Activated CD8-positive, alpha-beta T cell treated with anti-CD3 and anti-CD28 coated beads for 36 hours (primary cell): Measurements from ENCODE around the gene CLASRP. TPM values are rescaled to one million over a fixed set of nuclear protein-coding genes. Genes with fewer than 3 reads are reported as not detected.

Experiments used
- ATAC-seq: fragments of 200-7000 bp; cut with Tn5 transposase; one replicate; pipeline ENCODE4 v1.10.0; 2021; ENCODE audit warnings: mild to moderate bottlenecking, moderate library complexity
- CTCF ChIA-PET: fragments of 350-600 bp; sonication (Branson Sonifier 250); formaldehyde crosslinking; loops from one replicate; lab custom pipeline; 2021; ENCODE audit warnings: antibody characterized with exemption; lab: Charles Lee
- POLR2A ChIA-PET: fragments of 350-600 bp; sonication (Branson Sonifier 250); formaldehyde crosslinking; loops from one replicate; lab custom pipeline; 2021; ENCODE audit warnings: antibody characterized with exemption; lab: Charles Lee
- DNase-seq: peaks from one replicate; pipeline ENCODE4 v3.0.0-alpha.2; 2020
- H3K27ac Mint-ChIP-seq: one replicate; pipeline ENCODE4 v1.8.0; 2021; ENCODE audit warnings: mild to moderate bottlenecking, mixed read lengths
- H3K27me3 Mint-ChIP-seq: one replicate; pipeline ENCODE4 v1.8.0; 2021; ENCODE audit warnings: mixed read lengths
- H3K36me3 Mint-ChIP-seq: one replicate; pipeline ENCODE4 v1.8.0; 2021; ENCODE audit warnings: low read depth, mixed read lengths
- H3K4me1 Mint-ChIP-seq: one replicate; pipeline ENCODE4 v1.8.0; 2021; ENCODE audit warnings: low read depth, mixed read lengths
- H3K4me3 Mint-ChIP-seq: one replicate; pipeline ENCODE4 v1.8.0; 2021; ENCODE audit warnings: mild to moderate bottlenecking, moderate library complexity, mixed read lengths
- H3K9me3 Mint-ChIP-seq: one replicate; pipeline ENCODE4 v1.8.0; 2021; ENCODE audit warnings: mixed read lengths
- CTCF ChIP-seq: fragments of 200-600 bp; IDR thresholded peaks from one replicate; pipeline ENCODE4 v1.8.0; 2022; ENCODE audit warnings: antibody characterized with exemption, mild to moderate bottlenecking
- intact Hi-C: fragments of 100-400 bp; cut with micrococcal nuclease; formaldehyde crosslinking; loops from one replicate; pipeline ENCODE4 v1.10.0; 2022
- total RNA-seq, 2 experiments: library from RNA; stranded (reverse); gene quantifications; one replicate each; pipeline ENCODE4 v1.2.3, GENCODE V29; 2021

The CLASRP gene
- total RNA-seq, 2 experiments from 2014 or later: 72.7 to 80.5 TPM

GRCh38 chr19:45071969-45072790 is 33.3 kb downstream of the CLASRP start:
- ATAC-seq (no peak), DNase-seq (no peak)
- CTCF ChIA-PET: interaction anchor here (1.6 kb wide), 1 partner anchor 12 kb away, joined by 7 read pairs; no protein-coding TSS in a partner anchor
- Mint-ChIP-seq H3K9me3 (no peaks in the 10 kb centered on the region), H3K36me3 (peaks cover 18% of the 10 kb centered on the region), H3K27ac (no peak overlapping the region), H3K4me1 (peaks cover 12% of the 10 kb centered on the region), H3K27me3 (no peaks in the 10 kb centered on the region), H3K4me3 (no peak overlapping the region)
- intact Hi-C loops: no loop called here
- POLR2A ChIA-PET: interaction anchor here (0.8 to 1.5 kb wide), 3 partner anchors 15 to 33 kb away, joined by 3 to 4 read pairs (median 4); no protein-coding TSS in a partner anchor
- no peak for TF ChIP-seq CTCF

- peak overlapping the region; percentile 49 for H3K27ac Mint-ChIP-seq
- TF ChIP-seq CTCF: no peak
- peaks cover 18% of the 10 kb centered on the region for H3K36me3 Mint-ChIP-seq
- POLR2A ChIA-PET: interaction anchor here (1.0 to 2.1 kb wide), 4 partner anchors 8 to 104 kb away, joined by 3 to 9 read pairs (median 3); partner anchors contain the start of genes BLOC1S3 and TRAPPC6A
- H3K27me3 Mint-ChIP-seq: no peaks in the 10 kb centered on the region
- H3K9me3 Mint-ChIP-seq: no peaks in the 10 kb centered on the region
- peak overlapping the region; percentile 86 for H3K4me3 Mint-ChIP-seq
- H3K4me1 Mint-ChIP-seq: peaks cover 25% of the 10 kb centered on the region
- intact Hi-C loops: no loop called here
- DNase-seq (no peak), ATAC-seq (no peak)
- CTCF ChIA-PET: interaction anchor here (1.9 to 2.0 kb wide), 2 partner anchors 15 to 50 kb away, joined by 6 to 10 read pairs; no protein-coding TSS in a partner anchor
Observed at GRCh38 chr19:45074744-45075300, 36.0 kb downstream of the CLASRP start.

DNA sequence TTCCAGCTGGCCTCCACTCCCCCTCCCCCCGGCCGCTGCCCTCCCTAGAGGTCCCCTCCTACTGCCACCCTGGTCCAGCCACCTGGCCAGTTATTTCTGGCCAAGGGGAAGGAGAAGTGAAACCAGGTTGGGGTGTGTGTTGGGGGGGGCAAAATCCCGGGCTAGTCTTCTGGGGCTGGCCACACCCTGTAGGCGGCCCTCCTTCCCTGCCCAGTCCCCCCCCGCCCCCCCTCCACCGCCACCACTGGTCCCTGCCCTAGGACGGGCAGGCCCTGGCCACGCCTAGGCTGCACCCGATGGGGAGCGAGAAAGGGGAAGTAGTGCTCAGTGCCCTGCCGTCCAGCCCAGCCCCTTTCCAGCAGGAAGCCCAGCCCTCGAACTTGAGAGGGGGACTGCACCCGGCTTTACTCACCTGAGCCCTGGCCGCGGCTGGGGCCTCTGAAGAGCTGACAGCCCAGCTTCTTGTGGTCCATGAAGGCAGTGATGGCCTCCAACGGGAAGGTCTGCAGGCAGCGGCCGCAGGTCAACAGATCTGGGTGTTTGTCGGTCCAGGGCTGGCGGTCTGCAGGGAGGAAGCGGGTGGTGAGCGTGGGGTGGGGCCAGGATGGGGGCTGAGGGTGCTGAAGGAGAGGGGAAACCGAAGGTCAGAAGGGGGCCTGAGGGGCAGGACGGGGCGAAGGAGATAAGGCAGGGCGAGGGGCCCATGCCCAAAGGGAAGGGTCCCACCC is 36.6 kb downstream of the CLASRP start:
- intact Hi-C loops: no loop called here
- H3K4me3 Mint-ChIP-seq: peak overlapping the region; percentile 86
- ATAC-seq (peak; percentile 46), DNase-seq (peak; percentile 60)
- peak overlapping the region; percentile 77 for H3K27ac Mint-ChIP-seq
- CTCF ChIA-PET: interaction anchor here (1.9 to 2.0 kb wide), 2 partner anchors 16 to 50 kb away, joined by 6 to 10 read pairs; no protein-coding TSS in a partner anchor
- POLR2A ChIA-PET: interaction anchor here (1.0 to 2.1 kb wide), 4 partner anchors 9 to 103 kb away, joined by 3 to 9 read pairs (median 3); partner anchors contain the start of genes BLOC1S3 and TRAPPC6A
- peaks cover 18% of the 10 kb centered on the region for H3K36me3 Mint-ChIP-seq
- no peaks in the 10 kb centered on the region for H3K27me3 Mint-ChIP-seq
- H3K4me1 Mint-ChIP-seq: peaks cover 26% of the 10 kb centered on the region
- no peaks in the 10 kb centered on the region for H3K9me3 Mint-ChIP-seq
- no peak for TF ChIP-seq CTCF

- intact Hi-C loops: no loop called here
- Mint-ChIP-seq H3K27ac (peak within 1 kb of the TSS; percentile 77), H3K9me3 (no peaks in the 10 kb centered on the region), H3K27me3 (no peaks in the 10 kb centered on the region), H3K36me3 (peaks cover 19% of the 10 kb centered on the region), H3K4me3 (peak within 1 kb of the TSS; percentile 86), H3K4me1 (peaks cover 30% of the 10 kb centered on the region)
- ChIA-PET POLR2A (interaction anchor here (0.9 to 2.1 kb wide), 4 partner anchors 10 to 55 kb away, joined by 3 to 9 read pairs (median 3); no protein-coding TSS in a partner anchor), CTCF (interaction anchor here (1.0 to 2.0 kb wide), 2 partner anchors 14 to 17 kb away, joined by 5 to 10 read pairs; no protein-coding TSS in a partner anchor)
- ATAC-seq: peak; percentile 78
- TF ChIP-seq CTCF: no peak
- DNase-seq: peak; percentile 86
Observed at GRCh38 chr19:45076029-45076850, 37.4 kb downstream of the CLASRP start, which contains the start of gene ZNF296. ZNF296 (minus strand) TSS chr19:45076478; CDS start chr19:45076373, 105 bp downstream.
